HG03095 (cell line): ENCODE data around the gene CDHR3.
"Not testable (repeated sequence)": the region's sequence is repeated elsewhere in the genome, so short reads cannot be mapped to it uniquely, and the experiment has no call there.

ENCODE experiments used
- ATAC-seq: cut with Tn5 transposase; IDR thresholded peaks from one replicate; pipeline ENCODE4 v1.9.1; 2021; ENCODE audit warnings: moderate library complexity; ENCODE audit not compliant: unreplicated experiment

Gene CDHR3

DNA sequence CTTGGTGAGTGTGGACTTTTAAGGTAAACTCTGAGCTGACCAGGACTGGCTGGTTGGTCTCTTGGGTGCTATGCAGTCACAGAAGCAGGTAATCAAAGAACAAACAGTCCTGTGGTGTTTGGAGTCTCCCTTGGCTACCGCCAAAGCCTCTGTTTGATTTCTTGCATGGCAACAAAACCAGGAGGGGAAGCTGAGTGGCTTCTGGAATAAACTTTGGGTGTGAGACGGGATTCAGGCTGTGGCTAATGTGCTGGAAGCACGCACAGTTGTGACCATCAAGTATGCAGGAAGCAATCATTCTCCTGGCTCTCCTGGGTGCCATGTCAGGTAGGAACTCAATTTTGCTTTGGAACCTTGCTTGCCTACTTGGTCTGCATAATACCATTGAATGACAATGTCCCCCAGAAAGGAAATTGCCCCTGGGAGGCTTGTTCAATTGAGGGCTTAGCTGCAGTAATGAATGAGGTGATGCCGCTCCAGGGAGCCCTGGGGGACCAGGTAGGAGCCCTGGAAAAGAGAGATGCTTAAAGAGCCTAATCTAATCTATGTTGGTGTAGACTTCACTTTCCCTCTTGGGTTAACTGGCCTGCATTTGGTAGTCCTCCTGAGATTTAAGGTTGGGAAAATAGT lies at the start of gene CDHR3:
Gene CDHR3, plus strand, starts transcription at position 227 of the 630 bp plus-strand sequence. Its CDS starts 55 bp downstream, at position 282.
- ATAC-seq: no peak

DNA sequence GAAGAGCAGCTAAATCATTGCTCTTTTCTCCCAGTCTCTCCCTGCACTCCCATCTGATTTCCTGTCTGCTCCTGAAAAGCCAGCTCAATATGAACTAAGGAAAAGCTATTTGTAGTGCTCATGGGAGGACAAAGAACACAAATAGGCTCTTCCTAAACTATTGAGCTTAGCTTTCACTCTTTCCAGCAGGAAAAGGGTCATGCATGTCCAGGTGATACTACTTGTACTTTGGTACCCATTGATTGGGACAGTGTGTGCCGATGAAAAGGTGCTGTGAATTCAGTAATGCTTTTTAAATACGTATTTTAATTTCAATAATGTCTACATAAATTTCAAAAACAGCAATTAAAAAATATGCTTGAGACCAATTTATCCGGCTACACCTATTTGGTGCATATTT lies 49.1 kb upstream of the CDHR3 start:
- ATAC-seq: no peak

GRCh38 chr7:105916603-105917002 lies 46.5 kb upstream of the CDHR3 start:
- no peak for ATAC-seq

- ATAC-seq: no peak
Observed at GRCh38 chr7:105917659-105918058, 45.4 kb upstream of the CDHR3 start.

GRCh38 chr7:105920766-105921165 lies 42.3 kb upstream of the CDHR3 start:
- ATAC-seq: no peak

DNA sequence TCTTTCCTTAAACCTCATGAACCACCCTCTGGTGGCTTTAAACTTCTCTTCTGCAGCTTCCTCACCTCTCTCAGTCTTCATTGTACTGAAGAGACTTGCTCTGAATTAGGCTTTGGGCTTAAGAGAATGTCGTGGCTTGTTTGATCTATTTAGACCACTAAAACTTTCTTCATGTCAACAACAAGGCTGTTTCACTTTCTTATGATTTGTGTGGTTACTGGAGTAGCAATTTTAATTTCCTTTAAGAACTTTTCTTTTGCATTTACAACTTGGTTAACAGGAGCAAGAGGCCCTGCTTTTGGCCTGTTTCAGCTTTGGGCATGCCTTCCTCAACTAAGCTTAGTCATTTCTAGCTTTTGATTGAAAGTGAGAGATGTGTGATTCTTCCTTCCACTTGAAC lies 38.1 kb upstream of the CDHR3 start:
- no peak for ATAC-seq

DNA sequence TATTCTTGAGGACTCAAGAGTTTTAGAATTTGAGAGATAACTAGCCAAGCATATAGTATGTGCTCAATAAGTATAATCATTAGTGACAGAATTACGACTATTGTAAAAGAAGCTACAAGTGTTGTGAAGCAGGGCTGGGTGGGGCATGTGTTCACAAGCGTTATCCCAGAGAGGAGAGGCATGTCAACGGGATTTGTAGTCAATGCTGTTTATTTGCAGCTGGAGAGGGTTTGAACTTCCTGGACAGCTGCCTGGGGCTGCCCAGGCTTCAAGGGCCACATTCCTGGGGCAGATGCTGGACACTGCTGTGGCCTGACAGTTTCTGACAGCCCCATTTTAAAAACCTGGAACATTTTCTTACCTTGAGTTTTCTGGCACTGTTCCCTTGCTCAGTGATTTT lies 36.9 kb upstream of the CDHR3 start:
- no peak for ATAC-seq

- no peak for ATAC-seq
Observed at GRCh38 chr7:105931179-105931578, 31.9 kb upstream of the CDHR3 start.

GRCh38 chr7:105932835-105933477 lies 30.1 kb upstream of the CDHR3 start:
- ATAC-seq: no peak

GRCh38 chr7:105934572-105935185 lies 28.4 kb upstream of the CDHR3 start:
- ATAC-seq: no peak

GRCh38 chr7:105935250-105935649 lies 27.8 kb upstream of the CDHR3 start:
- ATAC-seq: no peak

- ATAC-seq: no peak
Observed at GRCh38 chr7:105937411-105937810, 25.7 kb upstream of the CDHR3 start.

- ATAC-seq: no peak
Observed at GRCh38 chr7:105940109-105940508, 23.0 kb upstream of the CDHR3 start.

DNA sequence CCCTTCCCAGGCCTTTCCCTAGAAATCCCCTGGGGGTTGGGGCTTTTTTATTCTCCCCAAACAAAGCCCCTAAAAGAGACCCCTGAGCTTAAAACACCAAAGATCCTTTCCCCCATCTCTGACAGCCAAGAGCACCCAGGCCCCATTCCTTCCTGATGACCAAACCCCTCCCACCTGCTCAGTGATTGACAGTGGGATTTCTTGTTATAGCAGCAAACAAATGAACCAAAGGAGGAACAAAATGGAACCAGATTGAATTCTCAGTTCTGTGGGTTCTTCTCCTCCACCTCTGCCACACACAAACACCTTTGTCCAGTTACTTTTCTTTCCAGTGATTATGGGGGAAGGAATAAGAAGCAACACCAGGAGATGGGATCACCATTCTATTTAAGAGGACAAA lies 21.5 kb upstream of the CDHR3 start:
- ATAC-seq: no peak

DNA sequence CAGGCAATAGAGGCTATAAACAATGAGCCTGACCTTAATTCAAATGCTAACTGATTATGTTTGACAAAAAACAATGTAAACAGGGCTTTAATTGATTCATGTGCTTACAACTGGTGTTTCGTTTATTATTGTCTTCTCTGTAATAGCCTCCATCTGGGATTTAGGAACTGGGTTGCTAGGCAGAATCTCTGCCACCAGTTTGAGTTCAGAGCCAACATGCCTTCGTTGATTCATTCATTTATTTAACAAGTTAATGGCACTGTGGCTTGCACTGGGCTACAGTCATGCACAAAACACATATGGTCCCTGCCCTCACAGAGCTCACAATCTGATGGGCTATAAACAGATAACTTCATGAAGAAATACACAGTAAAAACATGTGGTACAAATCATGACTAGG lies 19.6 kb upstream of the CDHR3 start:
- no peak for ATAC-seq

DNA sequence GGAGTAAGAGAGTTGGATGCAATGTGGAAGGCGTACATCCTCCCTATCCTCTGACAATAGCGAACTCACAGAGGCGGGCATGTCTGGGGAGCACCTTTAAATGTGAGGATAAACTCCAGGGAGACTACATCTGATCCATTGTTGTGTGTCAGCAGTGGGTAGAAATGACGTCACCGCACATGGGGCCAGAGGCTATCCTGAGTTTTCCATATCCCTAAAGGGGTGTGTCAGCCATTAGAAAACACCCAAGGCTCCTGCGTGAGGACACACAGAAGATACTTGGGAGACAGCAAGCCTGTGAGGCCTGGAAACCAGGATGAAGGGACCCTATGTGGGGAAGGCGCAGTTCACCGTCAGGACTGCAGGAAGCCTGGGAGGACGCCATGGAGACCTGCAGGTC lies 17.2 kb upstream of the CDHR3 start:
- no peak for ATAC-seq

DNA sequence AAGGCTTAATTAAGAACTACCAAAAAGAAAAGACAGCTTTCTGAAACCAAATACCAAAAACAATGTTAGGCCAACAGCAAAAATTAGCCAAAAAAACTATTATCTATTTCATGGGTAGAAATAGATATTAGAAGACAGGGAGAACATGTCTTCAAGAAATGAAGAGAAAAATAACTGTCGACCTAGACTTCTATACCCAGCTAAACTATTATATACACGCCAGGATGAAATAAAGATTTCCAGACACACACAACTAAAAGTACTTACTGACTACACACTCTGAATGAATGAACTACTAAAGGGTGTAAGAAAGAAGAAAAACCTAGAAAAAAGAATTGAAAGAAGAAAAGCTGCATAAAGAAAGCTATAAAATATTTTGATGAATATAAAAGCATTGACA lies 11.5 kb upstream of the CDHR3 start:
- ATAC-seq: no peak

DNA sequence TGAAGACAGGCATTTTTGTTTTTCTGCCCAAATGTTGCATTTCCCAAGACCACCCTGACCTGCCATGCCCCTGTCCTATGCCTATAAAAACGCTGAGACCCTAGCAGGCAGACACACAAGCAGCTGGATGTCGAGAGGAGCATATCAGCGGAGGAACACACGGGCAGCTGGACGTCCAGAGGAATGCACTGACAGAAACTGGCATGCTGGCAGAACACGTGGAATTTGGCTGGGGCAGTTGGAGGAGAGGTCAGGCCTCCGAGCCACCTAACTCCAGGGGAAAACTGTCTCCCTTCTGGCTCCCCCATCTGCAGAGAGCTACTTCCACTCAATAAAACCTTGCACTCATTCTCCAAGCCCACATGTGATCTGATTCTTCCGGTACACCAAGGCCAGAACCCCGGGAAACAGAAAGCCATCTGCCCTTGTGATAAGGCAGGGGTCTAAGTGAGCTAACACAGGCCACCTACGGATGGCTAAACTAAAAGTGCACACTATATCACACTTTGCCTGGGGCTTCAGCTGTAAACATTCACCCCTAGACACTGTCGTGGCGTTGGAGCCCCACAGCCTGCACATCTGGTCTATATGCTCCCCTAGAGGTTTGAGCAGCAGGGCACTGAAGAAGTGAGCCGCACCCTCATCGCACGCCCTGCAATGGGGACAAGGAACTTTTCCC lies 10.0 kb upstream of the CDHR3 start:
- ATAC-seq: no peak

DNA sequence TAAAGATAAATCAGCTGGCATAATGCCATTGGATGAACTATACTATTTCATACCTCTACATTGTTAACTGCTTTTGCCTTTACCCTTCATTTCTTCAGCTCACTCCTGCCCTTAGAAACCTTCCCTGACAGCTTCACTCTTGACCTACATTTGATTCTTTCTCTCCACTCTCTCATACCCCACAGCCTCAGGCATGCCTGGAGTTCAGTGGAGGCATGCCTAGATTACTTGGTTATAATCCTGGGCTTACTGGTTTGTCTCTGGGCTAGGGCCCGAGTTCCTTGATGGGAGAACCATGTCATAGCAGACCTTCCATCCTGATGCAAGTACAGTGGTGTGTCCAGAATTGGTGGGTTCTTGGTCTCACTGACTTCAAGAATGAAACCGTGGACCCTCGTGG lies 8.4 kb upstream of the CDHR3 start:
- ATAC-seq: no peak

DNA sequence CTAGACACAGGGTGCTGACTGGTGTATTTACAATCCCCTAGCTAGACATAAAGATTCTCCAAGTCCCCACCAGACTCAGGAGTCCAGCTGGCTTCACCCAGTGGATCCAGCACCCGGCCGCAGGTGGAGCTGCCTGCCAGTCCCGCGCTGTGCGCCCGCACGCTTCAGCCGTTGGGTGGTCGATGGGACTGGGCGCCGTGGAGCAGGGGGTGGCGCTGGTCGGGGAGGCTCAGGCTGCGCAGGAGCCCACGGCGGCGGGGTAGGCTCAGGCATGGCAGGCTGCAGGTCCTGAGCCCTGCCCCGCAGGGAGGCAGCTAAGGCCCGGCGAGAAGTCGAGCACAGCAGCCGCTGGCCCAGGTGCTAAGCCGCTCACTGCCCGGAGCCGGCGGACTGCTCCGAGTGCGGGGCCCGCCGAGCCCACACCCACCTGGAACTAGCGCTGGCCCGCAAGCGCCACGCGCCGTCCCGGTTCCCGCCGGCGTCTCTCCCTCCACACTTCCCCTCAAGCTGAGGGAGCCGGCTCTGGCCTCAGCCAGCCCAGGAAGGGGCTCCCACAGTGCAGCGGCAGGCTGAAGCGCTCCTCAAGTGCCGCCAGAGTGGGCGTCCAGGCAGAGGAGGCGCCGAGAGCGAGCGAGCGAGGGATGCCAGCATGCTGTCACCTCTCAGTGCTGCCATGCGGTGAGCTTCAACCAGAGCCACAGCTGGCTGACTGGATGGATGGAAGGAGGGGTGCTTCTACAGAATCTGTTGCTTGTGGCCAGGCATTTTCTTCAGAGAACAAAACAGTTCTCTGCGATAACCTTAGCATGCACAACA lies 7.2 kb upstream of the CDHR3 start:
- ATAC-seq: not testable (repeated sequence)

- ATAC-seq: no peak
Observed at GRCh38 chr7:105958012-105958411, 5.1 kb upstream of the CDHR3 start.
